GM18526 (cell line): Measurements from ENCODE around the gene ARMC9.
A peak's percentile ranks its signal among the peaks of the same experiment; 100 is the strongest.

Experiments used
- POLR2A ChIP-seq: IDR thresholded peaks from 3 replicates; pipeline ENCODE4 v1.6.1; 2011; ENCODE audit not compliant: insufficient read length; ENCODE audit errors: extremely low read depth

Gene ARMC9

GRCh38 chr2:231357931-231358330 is 159.5 kb downstream of the ARMC9 start:
- no peak for TF ChIP-seq POLR2A

- TF ChIP-seq POLR2A = no peak
Measured at GRCh38 chr2:231359441-231359840, 161.0 kb downstream of the ARMC9 start.

GRCh38 chr2:231359948-231360347 is 161.5 kb downstream of the ARMC9 start:
- no peak for TF ChIP-seq POLR2A

GRCh38 chr2:231360401-231360800 is 162.0 kb downstream of the ARMC9 start:
- no peak for TF ChIP-seq POLR2A

GRCh38 chr2:231360881-231361371 is 162.5 kb downstream of the ARMC9 start:
- TF ChIP-seq POLR2A = no peak

GRCh38 chr2:231361701-231362554 is 163.5 kb downstream of the ARMC9 start:
- peak; percentile 33 for TF ChIP-seq POLR2A

GRCh38 chr2:231362555-231363184 is 164.2 kb downstream of the ARMC9 start:
- TF ChIP-seq POLR2A = no peak

- no peak for TF ChIP-seq POLR2A
Measured at GRCh38 chr2:231364061-231364460, 165.6 kb downstream of the ARMC9 start.

GRCh38 chr2:231364961-231365810 is 166.8 kb downstream of the ARMC9 start:
- no peak for TF ChIP-seq POLR2A

GRCh38 chr2:231367178-231367577 is 168.7 kb downstream of the ARMC9 start:
- no peak for TF ChIP-seq POLR2A

- no peak for TF ChIP-seq POLR2A
Measured at GRCh38 chr2:231369580-231370428, 171.4 kb downstream of the ARMC9 start.

- TF ChIP-seq POLR2A = no peak
Measured at GRCh38 chr2:231370429-231370748, 172.0 kb downstream of the ARMC9 start.

- TF ChIP-seq POLR2A = no peak
Measured at GRCh38 chr2:231370749-231371429, 172.5 kb downstream of the ARMC9 start.

GRCh38 chr2:231371430-231372054 is 173.1 kb downstream of the ARMC9 start:
- no peak for TF ChIP-seq POLR2A
